GM12865 (cell line): ENCODE measurements around the gene RBMS1.

Experiments
- DNase-seq: peaks from one replicate; pipeline ENCODE4 v3.0.0; 2010; ENCODE audit warnings: low read depth
- H3K4me3 ChIP-seq: 2 replicates; pipeline ENCODE4 v1.5.1; 2011; ENCODE audit warnings: mild to moderate bottlenecking, low read depth, low read length, control low read depth
- TF ChIP-seq, protein P1 (sequence below): IDR thresholded peaks from 2 replicates; pipeline ENCODE4 v1.5.1; 2011; ENCODE audit warnings: low read length, control low read depth, low read depth, inconsistent platforms; ENCODE audit not compliant: insufficient read depth; ENCODE audit errors: missing control alignments

The RBMS1 gene

DNA sequence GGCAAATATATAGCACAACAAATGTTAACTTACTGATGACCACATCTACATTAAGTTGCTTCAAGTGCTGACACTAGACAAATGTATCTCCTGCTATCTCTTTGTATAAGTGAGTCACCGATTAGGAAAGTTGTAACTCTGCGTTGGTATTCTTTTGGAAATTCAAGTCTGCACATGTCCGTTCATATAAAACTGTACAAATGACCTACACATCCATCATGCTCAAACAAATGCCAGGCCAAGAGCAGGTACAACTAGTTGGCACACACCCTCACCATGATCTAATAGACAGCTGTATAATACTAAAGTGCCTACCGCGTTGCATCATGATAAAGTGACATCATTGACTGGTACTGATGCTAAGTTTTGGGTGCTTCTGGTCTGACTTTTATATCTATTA is 141.1 kb downstream of the RBMS1 start:
- no peak overlapping the region for H3K4me3 ChIP-seq
- TF ChIP-seq, protein P1, sequence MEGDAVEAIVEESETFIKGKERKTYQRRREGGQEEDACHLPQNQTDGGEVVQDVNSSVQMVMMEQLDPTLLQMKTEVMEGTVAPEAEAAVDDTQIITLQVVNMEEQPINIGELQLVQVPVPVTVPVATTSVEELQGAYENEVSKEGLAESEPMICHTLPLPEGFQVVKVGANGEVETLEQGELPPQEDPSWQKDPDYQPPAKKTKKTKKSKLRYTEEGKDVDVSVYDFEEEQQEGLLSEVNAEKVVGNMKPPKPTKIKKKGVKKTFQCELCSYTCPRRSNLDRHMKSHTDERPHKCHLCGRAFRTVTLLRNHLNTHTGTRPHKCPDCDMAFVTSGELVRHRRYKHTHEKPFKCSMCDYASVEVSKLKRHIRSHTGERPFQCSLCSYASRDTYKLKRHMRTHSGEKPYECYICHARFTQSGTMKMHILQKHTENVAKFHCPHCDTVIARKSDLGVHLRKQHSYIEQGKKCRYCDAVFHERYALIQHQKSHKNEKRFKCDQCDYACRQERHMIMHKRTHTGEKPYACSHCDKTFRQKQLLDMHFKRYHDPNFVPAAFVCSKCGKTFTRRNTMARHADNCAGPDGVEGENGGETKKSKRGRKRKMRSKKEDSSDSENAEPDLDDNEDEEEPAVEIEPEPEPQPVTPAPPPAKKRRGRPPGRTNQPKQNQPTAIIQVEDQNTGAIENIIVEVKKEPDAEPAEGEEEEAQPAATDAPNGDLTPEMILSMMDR, result no peak
- DNase-seq, result no peak

DNA sequence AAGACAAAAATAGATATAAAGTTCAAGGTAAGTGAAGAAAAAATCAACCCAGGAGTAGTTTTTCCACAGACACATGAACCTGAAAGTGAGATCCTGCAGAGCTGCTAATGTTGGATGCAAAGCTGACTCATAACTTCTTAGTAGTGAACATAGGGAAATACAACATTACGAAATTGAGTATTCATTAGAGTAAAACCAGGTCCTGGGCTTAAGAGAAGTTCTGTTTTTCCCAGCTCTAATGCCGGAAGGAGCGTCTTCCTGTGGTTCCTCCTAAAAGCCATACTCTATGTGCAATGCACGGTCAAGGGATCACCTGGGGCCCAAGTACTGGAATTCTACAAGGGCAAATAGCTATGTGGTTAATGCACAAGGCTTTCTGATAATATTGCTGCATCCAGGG is 141.7 kb downstream of the RBMS1 start:
- TF ChIP-seq, protein P1, result no peak
- no peak for DNase-seq
- no peak overlapping the region for H3K4me3 ChIP-seq

DNA sequence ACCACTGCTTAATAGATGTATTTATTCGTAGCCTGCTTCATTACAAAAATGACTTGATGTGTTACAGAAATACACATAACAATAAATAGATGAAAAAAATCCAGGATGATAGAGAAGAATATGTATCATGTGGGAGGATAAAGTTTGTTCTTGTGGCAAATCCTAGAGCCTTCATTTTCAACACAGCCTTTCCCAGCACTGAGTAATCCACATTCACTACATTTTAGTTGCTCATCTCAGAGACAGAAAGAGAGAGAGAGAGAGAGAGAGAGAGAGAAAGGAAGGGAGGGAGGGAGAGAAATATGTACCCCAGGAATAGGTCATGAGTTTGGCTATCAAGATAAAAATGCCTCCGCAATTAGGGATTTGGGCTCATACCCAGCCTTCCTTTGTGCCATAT is 144.3 kb downstream of the RBMS1 start:
- TF ChIP-seq, protein P1, result no peak
- no peak overlapping the region for H3K4me3 ChIP-seq
- no peak for DNase-seq

GRCh38 chr2:160347269-160347863 is 146.2 kb downstream of the RBMS1 start:
- no peak for DNase-seq
- no peak overlapping the region for H3K4me3 ChIP-seq
- TF ChIP-seq, protein P1, result no peak

- no peak overlapping the region for H3K4me3 ChIP-seq
- TF ChIP-seq, protein P1, result no peak
- no peak for DNase-seq
Measured at GRCh38 chr2:160345071-160345764, 148.4 kb downstream of the RBMS1 start.

DNA sequence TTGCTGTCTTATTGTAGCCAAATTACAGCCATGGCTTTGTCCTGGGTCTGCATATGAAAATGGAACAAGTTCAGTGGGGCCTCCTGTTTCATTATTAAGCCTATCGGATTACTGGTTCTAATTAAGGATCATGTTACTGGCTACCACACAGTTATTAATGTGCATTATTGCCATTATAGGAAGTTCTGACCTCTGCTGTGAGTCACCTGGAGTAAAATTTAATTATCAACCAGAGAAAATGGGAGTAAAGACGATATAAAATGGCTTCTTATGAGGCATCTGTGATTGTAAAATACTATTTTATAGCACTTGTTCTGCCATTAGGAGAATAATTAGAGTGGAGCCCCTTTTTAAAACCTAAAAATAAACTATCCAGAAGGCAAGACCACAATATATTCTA is 150.2 kb downstream of the RBMS1 start:
- no peak overlapping the region for H3K4me3 ChIP-seq
- TF ChIP-seq, protein P1, result no peak
- no peak for DNase-seq

- no peak overlapping the region for H3K4me3 ChIP-seq
- DNase-seq, result no peak
- TF ChIP-seq, protein P1, result no peak
Measured at GRCh38 chr2:160339726-160340125, 153.9 kb downstream of the RBMS1 start.
